Astrocyte of the spinal cord (primary cell): ENCODE results near the gene PLIN4.

ENCODE experiments used
- DNase-seq: peaks from one replicate; pipeline ENCODE4 v3.0.0; 2011; ENCODE audit warnings: low read depth, low spot score
- H3K4me3 ChIP-seq: 2 replicates; pipeline ENCODE4 v1.5.1; 2011; ENCODE audit warnings: low read depth, mild to moderate bottlenecking, low read length, moderate library complexity
- in situ Hi-C: cut with HindIII; loops from 2 replicates; pipeline ENCODE4 v1.10.0; 2017; ENCODE audit warnings: low sequenced_read_pairs
- TF ChIP-seq, protein P1 (sequence below): IDR thresholded peaks from 2 replicates; pipeline ENCODE4 v1.5.1; 2012; ENCODE audit warnings: low read depth, mild to moderate bottlenecking, low read length, inconsistent platforms

The PLIN4 gene

GRCh38 chr19:4500841-4501591 is 17.3 kb downstream of the PLIN4 start:
- no peak overlapping the region for H3K4me3 ChIP-seq
- in situ Hi-C loops: no loop called here
- DNase-seq: no peak
- TF ChIP-seq, protein P1, sequence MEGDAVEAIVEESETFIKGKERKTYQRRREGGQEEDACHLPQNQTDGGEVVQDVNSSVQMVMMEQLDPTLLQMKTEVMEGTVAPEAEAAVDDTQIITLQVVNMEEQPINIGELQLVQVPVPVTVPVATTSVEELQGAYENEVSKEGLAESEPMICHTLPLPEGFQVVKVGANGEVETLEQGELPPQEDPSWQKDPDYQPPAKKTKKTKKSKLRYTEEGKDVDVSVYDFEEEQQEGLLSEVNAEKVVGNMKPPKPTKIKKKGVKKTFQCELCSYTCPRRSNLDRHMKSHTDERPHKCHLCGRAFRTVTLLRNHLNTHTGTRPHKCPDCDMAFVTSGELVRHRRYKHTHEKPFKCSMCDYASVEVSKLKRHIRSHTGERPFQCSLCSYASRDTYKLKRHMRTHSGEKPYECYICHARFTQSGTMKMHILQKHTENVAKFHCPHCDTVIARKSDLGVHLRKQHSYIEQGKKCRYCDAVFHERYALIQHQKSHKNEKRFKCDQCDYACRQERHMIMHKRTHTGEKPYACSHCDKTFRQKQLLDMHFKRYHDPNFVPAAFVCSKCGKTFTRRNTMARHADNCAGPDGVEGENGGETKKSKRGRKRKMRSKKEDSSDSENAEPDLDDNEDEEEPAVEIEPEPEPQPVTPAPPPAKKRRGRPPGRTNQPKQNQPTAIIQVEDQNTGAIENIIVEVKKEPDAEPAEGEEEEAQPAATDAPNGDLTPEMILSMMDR: no peak

- DNase-seq: no peak
- no peak overlapping the region for H3K4me3 ChIP-seq
- TF ChIP-seq, protein P1: no peak
- in situ Hi-C loops: no loop called here
Observed at GRCh38 chr19:4499855-4500254, 18.4 kb downstream of the PLIN4 start.

DNA sequence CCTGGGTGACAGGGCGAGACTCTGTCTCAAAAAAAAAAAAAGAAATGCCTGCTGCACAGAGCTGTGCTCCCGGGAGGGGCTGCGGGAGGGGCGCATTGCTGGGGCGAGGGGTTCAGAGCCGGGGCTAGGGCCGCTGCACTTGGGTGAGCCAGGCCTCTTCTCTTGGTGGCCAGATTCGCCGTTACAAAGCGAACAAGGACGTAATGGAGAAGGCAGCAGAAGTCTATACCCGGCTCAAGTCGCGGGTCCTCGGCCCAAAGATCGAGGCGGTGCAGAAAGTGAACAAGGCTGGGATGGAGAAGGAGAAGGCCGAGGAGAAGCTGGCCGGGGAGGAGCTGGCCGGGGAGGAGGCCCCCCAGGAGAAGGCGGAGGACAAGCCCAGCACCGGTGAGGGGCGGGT is 19.0 kb downstream of the PLIN4 start:
- no peak for DNase-seq
- no peak overlapping the region for H3K4me3 ChIP-seq
- TF ChIP-seq, protein P1: no peak
- in situ Hi-C loops: no loop called here

GRCh38 chr19:4498694-4499093 is 19.6 kb downstream of the PLIN4 start:
- H3K4me3 ChIP-seq: no peak overlapping the region
- DNase-seq: no peak
- in situ Hi-C loops: no loop called here
- TF ChIP-seq, protein P1: no peak

DNA sequence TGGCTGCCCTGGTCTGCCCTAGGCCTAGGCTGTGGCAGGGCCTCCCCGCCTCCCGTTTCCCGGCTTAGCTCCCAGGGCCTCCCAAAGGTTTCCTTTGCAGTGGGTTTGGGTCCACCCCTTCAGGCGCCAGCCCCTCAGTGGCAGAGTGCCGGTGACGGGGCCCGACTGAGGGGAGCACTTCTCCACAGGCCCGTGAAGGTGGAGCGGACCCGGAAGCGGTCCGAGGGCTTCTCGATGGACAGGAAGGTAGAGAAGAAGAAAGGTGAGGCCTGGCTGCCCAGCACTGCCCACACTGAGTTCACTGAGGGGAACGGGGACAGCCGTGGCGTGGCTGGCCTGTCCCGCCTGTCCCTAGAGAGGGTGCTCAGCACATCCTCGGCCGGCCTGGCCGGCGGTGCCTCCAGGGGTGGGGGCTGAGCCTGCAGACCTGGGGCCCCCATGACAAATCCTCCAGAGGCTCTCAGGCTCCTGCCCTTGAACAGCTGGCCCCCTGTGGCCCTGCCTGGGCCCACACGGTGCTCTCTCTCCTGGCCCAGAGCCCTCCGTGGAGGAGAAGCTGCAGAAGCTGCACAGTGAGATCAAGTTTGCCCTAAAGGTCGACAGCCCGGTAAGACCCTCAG is 20.4 kb downstream of the PLIN4 start:
- H3K4me3 ChIP-seq: no peak overlapping the region
- TF ChIP-seq, protein P1: no peak
- in situ Hi-C loops: no loop called here
- DNase-seq: no peak

DNA sequence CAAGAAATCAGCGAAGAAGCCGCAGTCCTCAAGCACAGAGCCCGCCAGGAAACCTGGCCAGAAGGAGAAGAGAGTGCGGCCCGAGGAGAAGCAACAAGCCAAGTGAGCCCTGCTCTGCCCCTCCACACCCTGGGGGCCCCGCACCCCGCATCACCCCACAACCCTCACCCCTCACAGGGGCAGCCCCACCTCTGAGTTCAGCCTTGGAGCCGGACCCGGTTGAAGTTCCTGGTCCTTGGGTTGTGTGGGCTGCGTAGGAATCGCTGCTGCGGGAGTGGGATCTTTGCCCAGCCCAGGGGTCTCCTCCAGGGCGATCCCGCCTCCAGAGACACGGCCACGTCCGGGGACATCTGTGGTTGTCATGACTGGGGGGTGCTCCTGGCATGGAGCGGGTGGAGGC is 22.0 kb downstream of the PLIN4 start:
- in situ Hi-C loops: no loop called here
- H3K4me3 ChIP-seq: no peak overlapping the region

More for the DNA sequence above, 22.0 kb downstream of the PLIN4 start:
- TF ChIP-seq, protein P1: no peak
- DNase-seq: no peak
